Right cardiac atrium (tissue), 5 donors: Measurements from ENCODE around the gene CSRNP3. TPM values are rescaled to one million over a fixed set of nuclear protein-coding genes. Genes with fewer than 3 reads are reported as not detected.

Experiments
- ATAC-seq, 2 donors: fragments of 200-7000 bp; cut with Tn5 transposase; one replicate each; pipeline versions ENCODE4 v1.8.0 to v1.9.1; 2020; ENCODE audit warnings: moderate library complexity in 2 of 2, mild to moderate bottlenecking in 1 of 2
- DNase-seq, 3 donors: peaks; one replicate each; pipeline ENCODE4 v3.0.0-alpha.2; 2020
- H3K27ac ChIP-seq: one replicate; pipeline ENCODE4 v1.5.1; 2013; ENCODE audit warnings: mild to moderate bottlenecking, low read length, control low read depth, moderate library complexity
- H3K27me3 ChIP-seq: one replicate; pipeline ENCODE4 v1.6.1; 2013; ENCODE audit not compliant: control insufficient read depth, insufficient read depth
- H3K4me1 ChIP-seq: one replicate; pipeline ENCODE4 v1.6.1; 2013; ENCODE audit warnings: low read length; ENCODE audit not compliant: control insufficient read depth, insufficient read depth
- H3K4me3 ChIP-seq: one replicate; pipeline ENCODE4 v1.5.1; 2013; ENCODE audit warnings: low read length, control low read depth
- H3K9me3 ChIP-seq: one replicate; pipeline ENCODE4 v1.6.1; 2013; ENCODE audit warnings: low read length; ENCODE audit not compliant: control insufficient read depth
- WGBS: extraction: QIAGEN DNeasy Blood & Tissue Kit; methylation state at CpG from one replicate; pipeline ENCODE4 v1.1.7; 2013; 5-methylcytosine and 5-hydroxymethylcytosine counted together
- intact Hi-C, 4 donors: fragments of 100-400 bp; cut with DNase I; formaldehyde crosslinking; loops; one replicate each; pipeline versions ENCODE4 v1.11.0 to v1.14.0; 2022 to 2023
- polyA plus RNA-seq: library from polyadenylated mRNA; stranded (reverse); fragments of 200-250 nt; gene quantifications from one replicate; pipeline ENCODE4 v1.2.3, GENCODE V29; 2013
- total RNA-seq, 4 donors: library from RNA; stranded (reverse); fragmentation: NEBNext Ultra II Directional; extraction: Animal tissue kit (Norgen Biotek cat#: 25700); gene quantifications; one replicate each; pipeline ENCODE4 v1.2.1, GENCODE V29; 2021
- donor health status: healthy with polysubstance abuse.
- donor health status: DM: no; HTN: yes; CAD: no.
- donor health status: DM: no; HTN: no; CAD: no.
- donor health status: DM: no; HTN: yes; CAD: no; lungs with severe emphysema.
- donor health status: DM: yes; HTN: yes; CAD: no.

Gene CSRNP3
- total and polyA plus RNA-seq, 5 donors: 1.6 to 9.6 (median 6.1) TPM

DNA sequence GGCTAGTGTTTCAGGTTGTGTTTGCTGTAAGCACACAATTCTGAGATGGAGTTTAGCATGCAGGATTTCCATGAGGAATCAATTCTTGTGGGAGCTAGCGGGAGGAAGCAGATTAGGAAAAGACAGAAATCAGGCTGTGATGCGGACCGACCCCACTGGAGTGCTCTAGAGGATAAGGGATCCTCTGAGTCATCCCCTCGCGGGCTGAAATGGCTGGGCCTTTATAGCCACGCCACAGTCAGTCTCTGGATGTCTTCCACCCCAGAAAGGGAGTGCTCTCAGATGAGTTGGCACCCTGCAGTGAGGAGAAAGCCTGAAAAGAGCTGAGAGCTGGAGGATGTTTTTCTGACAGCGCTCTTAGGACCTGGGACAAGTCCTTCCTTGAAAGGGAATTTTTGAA lies 222.1 kb downstream of the CSRNP3 start:
- Histone ChIP-seq H3K9me3 (no peaks in the 10 kb centered on the region), H3K27me3 (no peaks in the 10 kb centered on the region), H3K4me1 (no peaks in the 10 kb centered on the region), H3K4me3 (no peak overlapping the region), H3K27ac (no peak overlapping the region)
- intact Hi-C loops: no loop called here
- WGBS: 45% methylated on average over 7 of the region's 7 CpGs
- ATAC-seq: peak; percentile 76 to 87
- peak; percentile 62 to 66 (median 64) for DNase-seq

GRCh38 chr2:165692906-165693305 lies 223.4 kb downstream of the CSRNP3 start:
- Histone ChIP-seq H3K27me3 (no peaks in the 10 kb centered on the region), H3K4me3 (no peak overlapping the region), H3K4me1 (no peaks in the 10 kb centered on the region), H3K9me3 (no peaks in the 10 kb centered on the region), H3K27ac (no peak overlapping the region)
- no peak for DNase-seq
- no peak for ATAC-seq
- WGBS: 92% methylated on average over 3 of the region's 3 CpGs
- intact Hi-C loops: no loop called here

DNA sequence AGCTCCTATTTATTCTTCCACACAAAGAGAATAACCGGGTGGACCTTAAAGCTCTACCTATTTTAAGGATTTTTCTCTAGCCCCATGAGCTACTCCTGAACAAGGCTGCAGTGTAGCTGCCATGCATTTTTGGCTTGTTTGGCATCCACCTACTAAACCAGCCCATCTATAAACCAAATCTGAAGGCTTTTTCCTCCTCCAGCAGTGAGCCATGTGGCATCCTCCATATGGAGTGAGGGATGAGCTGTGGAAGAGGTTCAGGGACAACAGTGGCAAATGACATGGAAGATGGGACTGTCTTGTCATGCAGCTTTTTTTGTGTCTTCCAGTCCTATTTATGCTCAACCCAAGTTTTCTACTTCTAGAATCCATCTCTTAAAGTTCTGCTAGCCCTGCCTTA lies 224.3 kb downstream of the CSRNP3 start:
- Histone ChIP-seq H3K27me3 (no peaks in the 10 kb centered on the region), H3K4me1 (no peaks in the 10 kb centered on the region), H3K27ac (no peak overlapping the region), H3K4me3 (no peak overlapping the region), H3K9me3 (no peaks in the 10 kb centered on the region)
- DNase-seq: no peak
- 96% methylated on average over 1 of the region's 1 CpG for WGBS
- no peak for ATAC-seq
- intact Hi-C loops: no loop called here

- Histone ChIP-seq H3K27ac (no peak overlapping the region), H3K4me3 (no peak overlapping the region), H3K27me3 (no peaks in the 10 kb centered on the region), H3K4me1 (no peaks in the 10 kb centered on the region), H3K9me3 (no peaks in the 10 kb centered on the region)
- WGBS: 91% methylated on average over 4 of the region's 4 CpGs
- ATAC-seq: no peak
- intact Hi-C loops: loop anchor here in 3 of 4 donors (2.0 to 5.0 kb wide), 2 partner anchors 296 to 297 kb away; no protein-coding TSS in a partner anchor
- DNase-seq: no peak
These were observed 228.4 kb downstream of the CSRNP3 start for GRCh38 chr2:165697748-165698443.

DNA sequence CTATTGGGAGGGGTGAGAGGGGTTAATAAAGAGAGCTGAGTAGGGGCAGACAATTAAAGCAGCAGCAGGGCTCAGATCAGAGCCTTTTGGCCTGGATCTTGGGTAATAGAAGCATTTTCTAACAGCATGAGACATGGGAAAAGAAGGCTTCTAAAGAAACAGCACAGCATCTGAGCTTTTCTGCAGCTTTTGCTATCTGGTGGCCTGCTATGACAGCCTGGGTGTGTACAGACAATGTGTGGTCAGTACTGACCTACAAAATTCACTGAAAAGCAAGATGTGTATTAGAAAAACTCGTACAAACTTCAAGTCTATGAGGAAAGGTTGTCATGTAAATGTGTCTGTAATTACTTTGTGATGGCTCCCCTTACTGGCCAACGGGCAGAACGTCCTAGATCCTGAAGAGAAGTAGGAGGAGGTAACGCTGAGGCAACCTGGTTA lies 229.0 kb downstream of the CSRNP3 start:
- ATAC-seq (peak; percentile 58 to 83), DNase-seq (peak in 2 of 3 donors; percentile 26 to 48)
- H3K4me1 ChIP-seq: no peaks in the 10 kb centered on the region
- H3K27ac ChIP-seq: no peak overlapping the region
- H3K9me3 ChIP-seq: no peaks in the 10 kb centered on the region
- H3K4me3 ChIP-seq: no peak overlapping the region
- intact Hi-C loops: loop anchor here in 3 of 4 donors (2.0 to 5.0 kb wide), 2 partner anchors 296 to 298 kb away; no protein-coding TSS in a partner anchor
- no peaks in the 10 kb centered on the region for H3K27me3 ChIP-seq
- 2% methylated on average over 4 of the region's 4 CpGs for WGBS

- 71% methylated on average over 2 of the region's 2 CpGs for WGBS
- intact Hi-C loops: loop anchor here in 3 of 4 donors (2.0 to 5.0 kb wide), 2 partner anchors 298 to 299 kb away; no protein-coding TSS in a partner anchor
- no peak for DNase-seq
- H3K27ac ChIP-seq: no peak overlapping the region
- no peak for ATAC-seq
- H3K4me1 ChIP-seq: no peaks in the 10 kb centered on the region
- no peak overlapping the region for H3K4me3 ChIP-seq
- no peaks in the 10 kb centered on the region for H3K27me3 ChIP-seq
- no peaks in the 10 kb centered on the region for H3K9me3 ChIP-seq
These were observed 230.4 kb downstream of the CSRNP3 start for GRCh38 chr2:165699946-165700345.

GRCh38 chr2:165700531-165700930 lies 231.0 kb downstream of the CSRNP3 start:
- intact Hi-C loops: no loop called here
- H3K27ac ChIP-seq: no peak overlapping the region
- no peak overlapping the region for H3K4me3 ChIP-seq
- no peaks in the 10 kb centered on the region for H3K4me1 ChIP-seq
- ATAC-seq: no peak
- no peak for DNase-seq
- 68% methylated on average over 5 of the region's 5 CpGs for WGBS
- H3K27me3 ChIP-seq: no peaks in the 10 kb centered on the region
- no peaks in the 10 kb centered on the region for H3K9me3 ChIP-seq

DNA sequence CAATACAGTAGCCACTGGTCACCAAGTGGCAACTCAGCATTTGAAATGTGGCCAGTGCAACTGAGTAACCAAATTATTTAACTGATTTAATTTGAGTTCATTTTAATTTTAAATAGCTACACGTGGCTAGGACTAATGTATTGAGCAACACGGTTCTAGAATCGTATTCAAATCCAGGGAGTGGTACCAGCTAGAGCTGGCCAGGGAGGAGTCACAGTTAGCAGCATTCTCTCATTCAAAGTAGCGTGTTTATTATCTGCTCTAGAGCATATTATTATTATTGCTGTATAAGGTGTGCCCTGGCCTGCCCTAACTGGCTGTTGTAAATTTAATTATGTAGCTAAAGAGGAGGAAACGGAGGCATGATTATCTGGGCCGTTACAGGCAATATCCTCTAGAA lies 231.6 kb downstream of the CSRNP3 start:
- DNase-seq: no peak
- no peaks in the 10 kb centered on the region for H3K9me3 ChIP-seq
- intact Hi-C loops: no loop called here
- 74% methylated on average over 6 of the region's 6 CpGs for WGBS
- no peak overlapping the region for H3K27ac ChIP-seq
- no peak overlapping the region for H3K4me3 ChIP-seq
- H3K27me3 ChIP-seq: no peaks in the 10 kb centered on the region
- no peak for ATAC-seq
- no peaks in the 10 kb centered on the region for H3K4me1 ChIP-seq

DNA sequence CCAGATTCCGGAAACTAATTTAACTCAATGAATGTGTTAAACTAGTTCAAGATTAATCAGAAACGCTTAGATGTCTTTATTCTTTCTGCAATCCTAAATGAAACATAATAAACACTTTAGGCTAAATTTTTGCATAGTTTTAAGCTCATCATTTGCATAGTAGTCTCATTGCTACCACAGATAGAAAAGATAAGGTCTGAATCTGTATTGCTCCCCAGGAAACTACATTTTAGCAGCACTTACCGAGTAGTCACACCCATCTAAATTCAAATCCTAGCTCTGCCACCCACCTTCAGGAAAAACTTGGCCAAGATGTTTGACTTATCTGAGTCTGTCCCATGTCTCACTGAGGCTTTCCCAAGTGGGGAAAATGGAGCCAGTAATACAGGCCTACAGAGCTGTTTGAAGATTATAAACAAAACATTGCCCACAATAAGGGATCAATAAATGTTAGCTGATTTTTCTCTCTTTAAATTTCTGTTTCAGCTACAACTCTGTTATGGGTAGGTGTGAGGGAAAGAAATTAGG lies 237.5 kb downstream of the CSRNP3 start:
- Histone ChIP-seq H3K27ac (no peak overlapping the region), H3K4me1 (no peaks in the 10 kb centered on the region), H3K27me3 (no peaks in the 10 kb centered on the region), H3K4me3 (no peak overlapping the region), H3K9me3 (no peaks in the 10 kb centered on the region)
- intact Hi-C loops: no loop called here
- no peak for ATAC-seq
- 73% methylated on average over 3 of the region's 3 CpGs for WGBS
- no peak for DNase-seq

DNA sequence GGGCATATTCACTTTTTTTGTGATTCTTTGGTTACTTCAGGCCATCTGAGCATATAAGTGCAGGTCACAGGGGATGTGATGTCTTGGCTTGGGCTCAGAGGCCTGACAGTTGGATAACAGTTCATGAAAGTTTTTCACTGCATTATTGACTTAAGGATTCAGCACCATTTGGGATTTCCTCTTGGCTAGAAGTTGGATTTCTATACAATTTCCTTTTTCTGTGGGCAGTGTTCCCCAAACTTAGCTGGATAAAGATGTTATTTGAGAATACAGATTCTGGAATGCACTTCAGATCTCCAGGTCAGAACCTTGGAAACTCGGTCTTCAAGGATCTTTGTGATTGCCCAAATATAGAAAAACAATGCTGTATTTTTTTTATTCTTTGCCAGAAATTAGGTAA lies 246.6 kb downstream of the CSRNP3 start:
- Histone ChIP-seq H3K27me3 (no peaks in the 10 kb centered on the region), H3K9me3 (no peaks in the 10 kb centered on the region), H3K4me1 (no peaks in the 10 kb centered on the region), H3K27ac (no peak overlapping the region), H3K4me3 (no peak overlapping the region)
- 40% methylated on average over 1 of the region's 1 CpG for WGBS
- ATAC-seq: no peak
- no peak for DNase-seq
- intact Hi-C loops: no loop called here

DNA sequence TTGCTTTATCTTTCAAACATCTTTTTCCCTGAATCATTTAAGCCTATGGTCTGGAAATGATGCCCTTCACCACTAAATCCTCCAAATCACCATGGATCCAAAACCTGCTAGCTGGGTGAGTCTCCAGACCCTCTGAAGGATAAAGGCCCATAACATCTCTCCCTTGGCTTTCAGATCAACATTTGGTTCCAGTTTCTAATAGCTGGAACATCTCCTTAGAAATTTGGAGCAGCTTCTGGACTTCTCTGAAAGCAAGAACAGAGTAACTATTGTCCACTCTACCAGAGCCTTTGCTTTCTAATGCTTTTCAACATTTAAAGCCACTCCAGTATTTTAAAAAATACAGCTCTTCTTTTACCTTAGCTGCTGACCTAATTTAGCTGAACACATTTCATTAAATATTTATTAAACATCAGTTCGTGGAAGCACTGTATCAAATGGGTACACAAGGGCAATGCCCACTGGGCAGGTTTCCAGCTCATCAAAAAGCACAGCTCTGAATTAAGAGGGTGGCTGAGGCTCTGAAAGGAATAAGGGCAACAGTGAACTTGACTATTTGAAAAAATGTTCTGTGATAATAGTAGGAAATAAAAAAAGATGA lies 249.2 kb downstream of the CSRNP3 start:
- H3K27me3 ChIP-seq: no peaks in the 10 kb centered on the region
- H3K4me1 ChIP-seq: no peaks in the 10 kb centered on the region
- intact Hi-C loops: no loop called here
- no peak overlapping the region for H3K4me3 ChIP-seq
- no peak overlapping the region for H3K27ac ChIP-seq
- ATAC-seq (no peak), DNase-seq (no peak)
- H3K9me3 ChIP-seq: no peaks in the 10 kb centered on the region
- WGBS: 53% methylated on average over 1 of the region's 1 CpG
